HFFc6 (cell line): ENCODE measurements around the gene ZNF580. TPM values are rescaled to one million over a fixed set of nuclear protein-coding genes. Genes with fewer than 3 reads are reported as not detected.
A peak's percentile ranks its signal among the peaks of the same experiment; 100 is the strongest.

Source experiments
- DNase-seq: peaks from one replicate; pipeline ENCODE4 v3.0.0-alpha.2; 2018
- H3K27ac Mint-ChIP-seq: 2 replicates; pipeline ENCODE4 v1.8.0; 2020; ENCODE audit warnings: mild to moderate bottlenecking, mixed read lengths
- H3K27me3 Mint-ChIP-seq: 2 replicates; pipeline ENCODE4 v1.8.0; 2021; ENCODE audit warnings: mild to moderate bottlenecking, moderate library complexity, mixed read lengths; ENCODE audit not compliant: insufficient read depth
- H3K36me3 Mint-ChIP-seq: 2 replicates; pipeline ENCODE4 v1.8.0; 2021; ENCODE audit warnings: low read depth, mixed read lengths
- H3K4me1 Mint-ChIP-seq: 2 replicates; pipeline ENCODE4 v1.8.0; 2020; ENCODE audit warnings: low read depth, mixed read lengths
- H3K4me3 Mint-ChIP-seq: 2 replicates; pipeline ENCODE4 v1.8.0; 2020; ENCODE audit warnings: mild to moderate bottlenecking, moderate library complexity, mixed read lengths
- H3K9me3 Mint-ChIP-seq: 2 replicates; pipeline ENCODE4 v1.8.0; 2020; ENCODE audit warnings: mild to moderate bottlenecking, mixed read lengths
- total RNA-seq, 6 experiments: library from RNA; stranded (reverse); fragmentation: NEBNext Ultra II Directional; extraction: Animal tissue kit (Norgen Biotek cat#: 25700); gene quantifications; 2 replicates in 1 of 6; 3 replicates in 5 of 6; pipeline ENCODE4 v1.2.3, GENCODE V29; 2021
- TF ChIP-seq, protein P1 (sequence below): fragments of 200-600 bp; sonication (generic); IDR thresholded peaks from 2 replicates; pipeline ENCODE4 v1.5.0; 2021; ENCODE audit warnings: antibody characterized with exemption, mild to moderate bottlenecking

ZNF580 gene
- total RNA-seq, 6 experiments from 2014 or later = 51.0 to 60.5 (median 57.7) TPM

DNA sequence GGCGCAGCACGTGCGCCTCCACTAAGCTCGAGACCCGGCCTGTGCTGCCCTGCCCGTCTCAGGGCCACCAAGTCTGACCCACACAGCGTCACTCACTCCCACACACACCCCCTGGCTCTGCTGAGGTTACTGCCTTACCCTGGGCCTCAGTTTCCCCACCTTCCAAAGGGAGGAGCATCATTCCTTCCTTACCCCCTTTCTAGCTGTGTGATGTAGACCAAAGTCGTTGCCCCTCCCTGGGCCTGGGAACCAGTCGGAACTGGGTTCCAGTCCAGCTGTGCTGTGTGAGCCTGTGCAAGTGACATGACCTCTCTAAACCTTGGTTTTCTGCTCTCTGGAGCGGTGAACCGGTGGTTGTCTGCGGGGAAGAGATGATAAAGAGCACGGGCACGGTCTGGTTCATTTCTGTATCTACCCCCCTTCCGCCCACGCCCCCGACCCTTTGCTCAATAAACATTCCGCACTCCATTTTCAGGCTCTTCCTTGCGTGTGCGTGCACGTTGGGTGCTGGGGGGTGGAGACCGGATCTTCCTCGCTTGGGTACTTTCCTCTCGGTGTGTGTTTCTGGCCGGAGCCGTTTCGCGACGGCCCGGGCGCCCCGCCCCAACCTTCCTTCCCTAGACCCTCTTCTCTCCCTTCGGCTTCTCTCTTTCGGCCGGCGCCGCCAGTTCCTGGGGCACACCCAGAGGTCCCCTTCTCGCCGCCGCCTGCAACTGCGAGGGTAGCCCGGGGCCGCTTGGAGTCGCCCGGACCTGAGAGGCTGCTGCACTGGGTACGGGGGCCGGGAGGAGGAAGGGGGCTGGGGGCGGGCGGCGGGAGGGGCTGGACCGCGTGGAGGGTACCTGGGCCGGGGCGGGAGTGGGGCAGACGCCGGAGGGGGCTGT, 2.4 kb downstream of the ZNF580 start, which contains the start of gene ZNF581:
ZNF581 (plus strand) TSS at position 647 of the 884 bp plus-strand sequence. CDS start 923 bp downstream, outside the sequence.
- peak; percentile 62 for DNase-seq
- Mint-ChIP-seq H3K36me3 (peaks cover 22% of the 10 kb centered on the region), H3K27me3 (peaks cover 9% of the 10 kb centered on the region), H3K27ac (peak within 1 kb of the TSS; percentile 97), H3K9me3 (no peaks in the 10 kb centered on the region), H3K4me1 (peaks cover 50% of the 10 kb centered on the region), H3K4me3 (peak within 1 kb of the TSS; percentile 94)
- TF ChIP-seq, protein P1, sequence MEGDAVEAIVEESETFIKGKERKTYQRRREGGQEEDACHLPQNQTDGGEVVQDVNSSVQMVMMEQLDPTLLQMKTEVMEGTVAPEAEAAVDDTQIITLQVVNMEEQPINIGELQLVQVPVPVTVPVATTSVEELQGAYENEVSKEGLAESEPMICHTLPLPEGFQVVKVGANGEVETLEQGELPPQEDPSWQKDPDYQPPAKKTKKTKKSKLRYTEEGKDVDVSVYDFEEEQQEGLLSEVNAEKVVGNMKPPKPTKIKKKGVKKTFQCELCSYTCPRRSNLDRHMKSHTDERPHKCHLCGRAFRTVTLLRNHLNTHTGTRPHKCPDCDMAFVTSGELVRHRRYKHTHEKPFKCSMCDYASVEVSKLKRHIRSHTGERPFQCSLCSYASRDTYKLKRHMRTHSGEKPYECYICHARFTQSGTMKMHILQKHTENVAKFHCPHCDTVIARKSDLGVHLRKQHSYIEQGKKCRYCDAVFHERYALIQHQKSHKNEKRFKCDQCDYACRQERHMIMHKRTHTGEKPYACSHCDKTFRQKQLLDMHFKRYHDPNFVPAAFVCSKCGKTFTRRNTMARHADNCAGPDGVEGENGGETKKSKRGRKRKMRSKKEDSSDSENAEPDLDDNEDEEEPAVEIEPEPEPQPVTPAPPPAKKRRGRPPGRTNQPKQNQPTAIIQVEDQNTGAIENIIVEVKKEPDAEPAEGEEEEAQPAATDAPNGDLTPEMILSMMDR = no peak

DNA sequence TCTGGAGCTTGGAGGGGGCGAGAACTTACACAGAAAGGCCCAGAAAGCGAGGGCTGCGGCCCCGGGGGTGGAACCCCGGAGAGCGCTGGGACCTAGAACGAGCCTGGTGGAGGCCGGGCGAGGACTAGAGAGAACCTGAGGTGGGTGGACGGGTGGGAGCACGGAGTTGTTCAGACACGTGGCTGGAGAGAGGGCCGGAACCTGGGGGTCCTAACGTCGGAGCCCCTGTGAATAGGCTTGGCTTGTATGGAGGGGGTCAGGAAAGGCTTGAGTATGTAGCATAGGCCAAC, 3.0 kb downstream of the ZNF580 start:
- Mint-ChIP-seq H3K4me3 (peak overlapping the region; percentile 92), H3K36me3 (peaks cover 18% of the 10 kb centered on the region), H3K27ac (peak overlapping the region; percentile 86), H3K27me3 (peaks cover 9% of the 10 kb centered on the region), H3K4me1 (peaks cover 49% of the 10 kb centered on the region), H3K9me3 (no peaks in the 10 kb centered on the region)
- TF ChIP-seq, protein P1 = no peak
- DNase-seq = no peak

DNA sequence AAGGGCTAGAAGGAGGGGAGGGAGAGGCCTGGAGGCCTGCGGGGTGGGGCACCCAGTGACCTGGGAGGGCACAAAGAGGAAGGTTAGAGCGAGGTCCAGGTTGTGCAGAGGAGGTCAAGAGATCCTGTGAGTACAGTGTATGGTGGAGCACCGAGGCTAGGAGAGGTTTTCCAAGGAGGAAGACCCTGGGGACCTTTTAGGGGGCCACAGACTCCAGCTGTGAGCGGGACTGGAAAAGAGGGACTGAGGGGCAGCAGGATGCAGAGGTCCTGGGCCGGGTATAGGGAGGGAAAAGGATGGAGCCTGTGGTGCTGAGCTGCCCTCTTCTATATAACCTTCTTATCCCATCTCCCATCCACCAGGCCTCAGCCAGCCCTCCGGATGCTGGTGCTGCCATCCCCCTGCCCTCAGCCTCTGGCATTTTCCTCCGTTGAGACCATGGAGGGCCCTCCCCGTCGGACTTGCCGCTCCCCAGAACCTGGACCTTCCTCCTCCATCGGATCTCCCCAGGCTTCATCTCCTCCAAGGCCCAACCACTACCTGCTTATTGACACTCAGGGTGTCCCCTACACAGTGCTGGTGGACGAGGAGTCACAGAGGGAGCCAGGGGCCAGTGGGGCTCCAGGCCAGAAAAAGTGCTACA, 3.5 kb downstream of the ZNF580 start:
- Mint-ChIP-seq H3K27ac (peak overlapping the region; percentile 86), H3K9me3 (no peaks in the 10 kb centered on the region)

DNA sequence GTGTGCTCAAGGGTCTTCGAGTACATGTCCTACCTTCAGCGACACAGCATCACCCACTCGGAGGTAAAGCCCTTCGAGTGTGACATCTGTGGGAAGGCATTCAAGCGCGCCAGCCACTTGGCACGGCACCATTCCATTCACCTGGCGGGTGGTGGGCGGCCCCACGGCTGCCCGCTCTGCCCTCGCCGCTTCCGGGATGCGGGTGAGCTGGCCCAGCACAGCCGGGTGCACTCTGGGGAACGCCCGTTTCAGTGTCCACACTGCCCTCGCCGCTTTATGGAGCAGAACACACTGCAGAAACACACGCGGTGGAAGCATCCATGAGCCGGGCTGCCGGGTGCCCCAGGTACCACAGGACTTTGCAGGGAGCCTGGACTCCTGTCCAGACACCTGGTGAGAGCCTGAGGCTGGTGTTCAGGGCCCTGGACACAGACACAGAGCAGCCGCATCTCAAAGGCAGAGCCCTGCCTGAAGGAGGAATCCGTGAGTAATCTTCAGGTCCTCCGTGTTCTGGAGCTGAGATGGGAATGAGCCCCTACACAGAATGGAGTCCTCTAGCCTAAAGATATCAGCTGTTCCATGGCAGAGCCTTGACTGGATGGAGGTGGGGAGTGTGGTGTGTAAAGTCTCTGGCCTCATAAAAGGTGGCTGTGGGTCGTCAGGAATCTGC, 4.2 kb downstream of the ZNF580 start:
- Mint-ChIP-seq H3K4me1 (peaks cover 40% of the 10 kb centered on the region), H3K27ac (peak overlapping the region; percentile 86; the same call in 1 of the 2 replicates), H3K27me3 (peaks cover 9% of the 10 kb centered on the region), H3K4me3 (peak overlapping the region; percentile 92), H3K36me3 (peaks cover 14% of the 10 kb centered on the region), H3K9me3 (no peaks in the 10 kb centered on the region)
- DNase-seq = no peak
- TF ChIP-seq, protein P1 = no peak

More for the DNA sequence above, 3.5 kb downstream of the ZNF580 start:
- H3K4me3 Mint-ChIP-seq = peak overlapping the region; percentile 92
- H3K36me3 Mint-ChIP-seq = peaks cover 14% of the 10 kb centered on the region
- no peak for DNase-seq
- TF ChIP-seq, protein P1 = no peak
- peaks cover 44% of the 10 kb centered on the region for H3K4me1 Mint-ChIP-seq
- H3K27me3 Mint-ChIP-seq = peaks cover 9% of the 10 kb centered on the region

DNA sequence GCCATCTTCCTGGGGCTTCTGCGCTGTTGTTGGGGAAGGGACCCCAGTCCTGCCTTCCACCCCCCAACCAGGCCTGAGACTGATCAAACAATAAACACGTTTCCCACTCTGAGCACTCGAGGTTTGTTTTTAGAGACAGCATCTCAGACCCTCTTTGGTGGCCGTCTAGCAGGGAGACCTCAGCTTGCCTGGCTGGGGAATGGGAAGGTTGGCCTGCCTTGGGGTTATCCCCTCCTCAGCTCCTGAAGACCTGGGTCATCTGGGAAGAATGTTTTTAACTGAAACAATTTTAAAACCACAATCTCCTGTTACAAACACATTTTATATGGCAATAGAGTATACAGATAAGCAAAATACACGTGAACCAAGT, 4.7 kb downstream of the ZNF580 start:
- peaks cover 14% of the 10 kb centered on the region for H3K36me3 Mint-ChIP-seq
- H3K27ac Mint-ChIP-seq = peak overlapping the region; percentile 52
- DNase-seq = no peak
- peak overlapping the region; percentile 42 for H3K4me3 Mint-ChIP-seq
- peaks cover 35% of the 10 kb centered on the region for H3K4me1 Mint-ChIP-seq
- peaks cover 6% of the 10 kb centered on the region for H3K27me3 Mint-ChIP-seq
- no peaks in the 10 kb centered on the region for H3K9me3 Mint-ChIP-seq
- TF ChIP-seq, protein P1 = no peak
